GM19099 (cell line): ENCODE results near the gene KRTAP4-6.
"Not testable (repeated sequence)": the region's sequence is repeated elsewhere in the genome, so short reads cannot be mapped to it uniquely, and the experiment has no call there.

Experiments used
- POLR2A ChIP-seq: IDR thresholded peaks from 3 replicates; pipeline ENCODE4 v1.6.1; 2011; ENCODE audit warnings: low read depth; ENCODE audit not compliant: insufficient read length; ENCODE audit errors: extremely low read depth

The KRTAP4-6 gene

DNA sequence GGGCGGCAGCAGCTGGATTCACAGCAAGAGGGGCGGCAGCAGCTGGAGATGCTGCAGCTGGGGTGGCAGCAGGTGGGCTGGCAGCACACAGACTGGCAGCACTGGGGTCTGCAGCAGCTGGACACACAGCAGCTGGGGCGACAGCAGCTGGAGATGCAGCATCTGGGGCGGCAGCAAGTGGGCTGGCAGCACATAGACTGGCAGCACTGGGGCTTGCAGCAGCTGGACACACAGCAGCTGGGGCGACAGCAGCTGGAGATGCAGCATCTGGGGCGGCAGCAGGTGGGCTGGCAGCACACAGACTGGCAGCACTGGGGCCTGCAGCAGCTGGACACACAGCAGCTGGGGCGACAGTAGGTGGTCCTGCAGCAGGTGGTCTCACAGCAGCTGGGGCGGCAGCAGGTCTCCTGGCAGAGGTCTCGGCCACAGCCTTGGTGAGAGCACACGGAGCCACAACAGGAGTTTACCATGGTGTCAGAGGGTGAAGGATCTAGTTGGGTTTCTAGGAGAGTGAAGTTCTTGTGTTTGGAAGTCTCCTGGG is 22.4 kb downstream of the KRTAP4-6 start, which contains the start of gene KRTAP4-11:
Gene KRTAP4-11, minus strand, starts transcription at position 528 of the 541 bp plus-strand sequence. Its CDS starts 58 bp downstream, at position 470.
- TF ChIP-seq POLR2A, result not testable (repeated sequence)

- no peak for TF ChIP-seq POLR2A
These were observed 24.0 kb downstream of the KRTAP4-6 start for GRCh38 chr17:41116297-41116696.

DNA sequence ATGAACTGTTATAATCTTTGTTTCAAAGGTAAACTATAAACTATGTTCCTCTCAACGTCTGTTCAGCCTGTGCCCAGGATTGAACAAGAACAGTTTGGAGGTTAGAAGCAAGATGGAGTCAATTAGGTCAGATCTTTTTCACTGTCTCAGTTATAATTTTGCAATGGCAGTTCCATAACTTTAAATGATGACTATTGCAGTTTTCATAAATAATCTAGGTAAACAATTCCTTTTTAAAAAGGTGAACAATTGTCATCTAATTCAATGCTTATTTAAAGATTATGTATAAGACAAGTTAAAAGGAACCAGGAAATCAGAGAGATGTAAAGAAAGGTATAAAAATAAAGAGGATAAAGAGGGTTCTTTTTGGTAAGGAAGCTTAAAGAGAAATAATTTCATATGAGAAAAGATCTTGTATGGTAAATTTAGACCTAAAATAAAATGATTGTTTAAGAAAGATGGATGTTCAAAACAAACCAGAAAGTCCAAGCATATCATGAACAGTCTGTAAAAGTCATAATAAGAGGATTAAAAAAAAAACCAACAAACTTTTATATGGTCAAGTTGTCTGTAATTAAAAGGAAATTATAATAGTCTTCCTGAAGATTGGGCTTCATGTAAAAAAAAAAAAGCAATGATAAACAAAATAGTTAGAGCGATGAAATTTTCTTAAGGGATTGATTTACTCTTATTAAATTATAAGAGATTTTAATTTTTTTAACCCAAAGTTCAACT is 29.0 kb downstream of the KRTAP4-6 start:
- TF ChIP-seq POLR2A, result no peak

DNA sequence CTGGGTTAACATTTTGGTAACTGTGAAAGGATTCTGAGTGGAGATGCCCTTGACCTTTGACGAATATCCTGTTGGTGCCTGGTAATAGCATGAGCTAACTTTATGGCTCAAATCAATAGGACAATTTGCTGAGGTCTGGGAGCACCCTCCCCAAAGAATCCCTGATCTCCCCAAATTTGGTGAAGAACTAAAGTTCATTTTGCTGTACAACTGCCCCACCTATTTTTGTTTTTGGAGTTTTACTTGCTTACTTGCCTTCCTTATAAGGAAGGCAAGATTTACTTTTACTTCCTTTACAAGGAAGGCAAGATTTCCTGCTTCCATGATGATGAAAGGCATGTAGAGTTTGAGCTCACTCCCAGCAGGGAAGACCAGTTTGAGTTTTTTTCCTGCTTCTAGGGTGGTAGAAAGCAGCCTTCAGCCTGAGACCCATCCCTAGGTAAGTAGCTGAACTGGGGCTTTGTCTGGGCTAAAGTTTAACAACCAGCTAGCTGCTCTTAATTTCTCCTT is 32.3 kb downstream of the KRTAP4-6 start:
- TF ChIP-seq POLR2A, result no peak

DNA sequence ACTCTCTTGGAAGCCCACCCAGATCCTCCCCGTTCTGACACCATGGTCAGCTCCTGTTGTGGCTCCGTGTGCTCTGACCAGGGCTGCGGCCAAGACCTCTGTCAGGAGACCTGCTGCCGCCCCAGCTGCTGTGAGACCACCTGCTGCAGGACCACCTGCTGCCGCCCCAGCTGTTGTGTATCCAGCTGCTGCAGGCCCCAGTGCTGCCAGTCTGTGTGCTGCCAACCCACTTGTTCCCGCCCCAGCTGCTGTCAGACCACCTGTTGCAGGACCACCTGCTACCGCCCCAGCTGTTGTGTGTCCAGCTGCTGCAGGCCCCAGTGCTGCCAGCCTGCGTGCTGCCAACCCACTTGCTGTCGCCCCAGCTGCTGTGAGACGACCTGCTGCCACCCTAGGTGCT is 35.0 kb downstream of the KRTAP4-6 start, which contains the start of gene KRTAP4-9:
Gene KRTAP4-9, plus strand, starts transcription at position 43 of the 400 bp plus-strand sequence. Its CDS starts 0 bp downstream, at position 43.
- TF ChIP-seq POLR2A, result not testable (repeated sequence)

GRCh38 chr17:41103896-41104295 is 36.4 kb downstream of the KRTAP4-6 start:
- TF ChIP-seq POLR2A, result no peak

GRCh38 chr17:41101586-41102259 is 38.6 kb downstream of the KRTAP4-6 start, which contains the start of gene KRTAP4-16:
Gene KRTAP4-16 (minus strand): TSS chr17:41102209. CDS start chr17:41102209, 0 bp downstream.
- no peak for TF ChIP-seq POLR2A

- no peak for TF ChIP-seq POLR2A
These were observed 41.9 kb downstream of the KRTAP4-6 start for GRCh38 chr17:41098481-41098880.

GRCh38 chr17:41098042-41098441 is 42.3 kb downstream of the KRTAP4-6 start, which contains the start of gene KRTAP4-8:
Gene KRTAP4-8 (minus strand): TSS chr17:41098142. CDS start chr17:41098084, 58 bp downstream.
- TF ChIP-seq POLR2A, result no peak

GRCh38 chr17:41096055-41096454 is 44.3 kb downstream of the KRTAP4-6 start:
- TF ChIP-seq POLR2A, result no peak
